Osteoblast (primary cell): Measurements from ENCODE around the gene TRABD2A. TPM values are rescaled to one million over a fixed set of nuclear protein-coding genes. Genes with fewer than 3 reads are reported as not detected.

Experiments used
- DNase-seq: peaks from one replicate; pipeline ENCODE4 v3.0.0; 2011; ENCODE audit warnings: low spot score, mixed read lengths; ENCODE audit not compliant: insufficient read length; ENCODE audit errors: missing footprints
- H2AFZ ChIP-seq: 2 replicates; pipeline ENCODE4 v1.6.0; 2011; ENCODE audit warnings: mild to moderate bottlenecking, low read length
- H3K27ac ChIP-seq: 2 replicates; pipeline ENCODE4 v1.5.1; 2011; ENCODE audit warnings: mild to moderate bottlenecking, low read depth, low read length, moderate library complexity
- H3K27me3 ChIP-seq: 2 replicates; pipeline ENCODE4 v1.6.0; 2012; ENCODE audit warnings: mild to moderate bottlenecking, control low read depth, inconsistent platforms, low read length, moderate library complexity; ENCODE audit not compliant: insufficient read depth
- H3K36me3 ChIP-seq: 2 replicates; pipeline ENCODE4 v1.5.1; 2011; ENCODE audit warnings: mild to moderate bottlenecking, low read length, control low read depth, moderate library complexity; ENCODE audit not compliant: insufficient read depth
- H3K4me1 ChIP-seq: 2 replicates; pipeline ENCODE4 v1.5.1; 2011; ENCODE audit warnings: mild to moderate bottlenecking, low read length, control low read depth, moderate library complexity; ENCODE audit not compliant: insufficient read depth
- H3K4me2 ChIP-seq: 2 replicates; pipeline ENCODE4 v1.6.0; 2011; ENCODE audit warnings: mild to moderate bottlenecking, low read length; ENCODE audit not compliant: insufficient read depth
- H3K4me3 ChIP-seq: fragments of 200-600 bp; sonication (generic); 3 replicates; pipeline ENCODE4 v1.5.1; 2012; ENCODE audit warnings: mild to moderate bottlenecking, low read length, inconsistent platforms; ENCODE audit not compliant: insufficient read depth
- H3K79me2 ChIP-seq: 2 replicates; pipeline ENCODE4 v1.6.0; 2012; ENCODE audit warnings: mild to moderate bottlenecking, low read length, control low read depth, inconsistent platforms; ENCODE audit not compliant: insufficient read depth
- H3K9me3 ChIP-seq: 2 replicates; pipeline ENCODE4 v1.5.1; 2011; ENCODE audit warnings: low read depth, low read length, control low read depth
- H4K20me1 ChIP-seq: 2 replicates; pipeline ENCODE4 v1.6.0; 2012; ENCODE audit warnings: mild to moderate bottlenecking, low read length, control low read depth; ENCODE audit not compliant: insufficient read depth
- total RNA-seq: library from RNA; depleted of rRNA; stranded (reverse); fragments of >200 nt; gene quantifications from 2 replicates; pipeline ENCODE4 v1.2.3, GENCODE V29; 2012
- TF ChIP-seq, protein P1 (sequence below): IDR thresholded peaks from 2 replicates; pipeline ENCODE4 v1.5.1; 2011; ENCODE audit warnings: mild to moderate bottlenecking, low read depth, low read length, moderate library complexity; ENCODE audit errors: extremely low read depth

Gene TRABD2A
- total RNA-seq, 1 donor: 2.9 TPM

DNA sequence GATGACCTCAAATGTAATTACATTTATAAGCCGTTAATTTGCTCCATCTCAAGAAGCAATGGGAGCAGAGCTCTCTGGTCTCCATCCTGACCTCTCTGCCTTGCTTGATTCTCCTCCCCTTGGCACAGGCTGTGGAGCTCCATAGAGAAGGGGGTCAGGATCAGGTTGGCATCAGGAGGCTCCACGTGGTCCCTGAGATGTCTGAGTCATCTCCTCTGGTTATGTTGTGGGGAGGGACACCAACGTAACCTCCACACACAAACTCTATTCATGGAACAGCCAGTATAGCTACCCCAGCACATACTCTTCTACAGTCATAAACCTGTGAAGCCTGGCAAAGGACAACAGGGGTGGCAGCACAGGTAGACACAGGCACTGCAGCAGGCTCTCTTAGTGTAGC is 29.0 kb downstream of the TRABD2A start:
- DNase-seq: no peak
- no peak overlapping the region for H3K4me2 ChIP-seq
- H3K79me2 ChIP-seq: no peaks in the 10 kb centered on the region
- no peak overlapping the region for H2AFZ ChIP-seq
- H3K27ac ChIP-seq: no peak overlapping the region
- no peak overlapping the region for H3K4me3 ChIP-seq
- H3K4me1 ChIP-seq: no peaks in the 10 kb centered on the region
- no peaks in the 10 kb centered on the region for H3K9me3 ChIP-seq
- no peaks in the 10 kb centered on the region for H4K20me1 ChIP-seq
- no peaks in the 10 kb centered on the region for H3K36me3 ChIP-seq
- H3K27me3 ChIP-seq: no peaks in the 10 kb centered on the region
- TF ChIP-seq, protein P1, sequence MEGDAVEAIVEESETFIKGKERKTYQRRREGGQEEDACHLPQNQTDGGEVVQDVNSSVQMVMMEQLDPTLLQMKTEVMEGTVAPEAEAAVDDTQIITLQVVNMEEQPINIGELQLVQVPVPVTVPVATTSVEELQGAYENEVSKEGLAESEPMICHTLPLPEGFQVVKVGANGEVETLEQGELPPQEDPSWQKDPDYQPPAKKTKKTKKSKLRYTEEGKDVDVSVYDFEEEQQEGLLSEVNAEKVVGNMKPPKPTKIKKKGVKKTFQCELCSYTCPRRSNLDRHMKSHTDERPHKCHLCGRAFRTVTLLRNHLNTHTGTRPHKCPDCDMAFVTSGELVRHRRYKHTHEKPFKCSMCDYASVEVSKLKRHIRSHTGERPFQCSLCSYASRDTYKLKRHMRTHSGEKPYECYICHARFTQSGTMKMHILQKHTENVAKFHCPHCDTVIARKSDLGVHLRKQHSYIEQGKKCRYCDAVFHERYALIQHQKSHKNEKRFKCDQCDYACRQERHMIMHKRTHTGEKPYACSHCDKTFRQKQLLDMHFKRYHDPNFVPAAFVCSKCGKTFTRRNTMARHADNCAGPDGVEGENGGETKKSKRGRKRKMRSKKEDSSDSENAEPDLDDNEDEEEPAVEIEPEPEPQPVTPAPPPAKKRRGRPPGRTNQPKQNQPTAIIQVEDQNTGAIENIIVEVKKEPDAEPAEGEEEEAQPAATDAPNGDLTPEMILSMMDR: no peak

DNA sequence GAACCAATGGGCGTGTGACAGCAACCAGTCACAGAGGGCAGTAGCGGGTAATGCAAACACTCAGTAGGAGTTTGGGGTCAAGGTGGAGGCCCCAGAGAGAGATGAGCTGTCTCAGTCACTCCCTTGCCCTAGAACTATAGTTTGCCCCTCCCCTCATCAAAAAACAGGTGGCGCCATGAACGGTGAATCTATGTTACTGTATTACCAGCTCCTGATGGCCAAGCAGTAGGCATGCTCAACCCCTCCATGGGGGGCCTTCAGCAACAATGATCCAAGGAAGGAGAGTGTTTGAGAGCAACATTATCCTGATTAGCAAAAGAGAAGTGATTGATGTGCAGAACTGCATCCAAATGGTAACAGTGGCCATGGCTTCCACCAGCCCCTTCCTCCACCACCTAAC is 30.4 kb downstream of the TRABD2A start:
- H3K4me1 ChIP-seq: peaks cover 10% of the 10 kb centered on the region
- no peak overlapping the region for H2AFZ ChIP-seq
- no peak overlapping the region for H3K4me3 ChIP-seq
- no peak for DNase-seq
- no peaks in the 10 kb centered on the region for H3K79me2 ChIP-seq
- TF ChIP-seq, protein P1: no peak
- no peaks in the 10 kb centered on the region for H3K36me3 ChIP-seq
- no peaks in the 10 kb centered on the region for H3K9me3 ChIP-seq
- H3K27ac ChIP-seq: no peak overlapping the region
- no peaks in the 10 kb centered on the region for H3K27me3 ChIP-seq
- no peak overlapping the region for H3K4me2 ChIP-seq
- no peaks in the 10 kb centered on the region for H4K20me1 ChIP-seq

DNA sequence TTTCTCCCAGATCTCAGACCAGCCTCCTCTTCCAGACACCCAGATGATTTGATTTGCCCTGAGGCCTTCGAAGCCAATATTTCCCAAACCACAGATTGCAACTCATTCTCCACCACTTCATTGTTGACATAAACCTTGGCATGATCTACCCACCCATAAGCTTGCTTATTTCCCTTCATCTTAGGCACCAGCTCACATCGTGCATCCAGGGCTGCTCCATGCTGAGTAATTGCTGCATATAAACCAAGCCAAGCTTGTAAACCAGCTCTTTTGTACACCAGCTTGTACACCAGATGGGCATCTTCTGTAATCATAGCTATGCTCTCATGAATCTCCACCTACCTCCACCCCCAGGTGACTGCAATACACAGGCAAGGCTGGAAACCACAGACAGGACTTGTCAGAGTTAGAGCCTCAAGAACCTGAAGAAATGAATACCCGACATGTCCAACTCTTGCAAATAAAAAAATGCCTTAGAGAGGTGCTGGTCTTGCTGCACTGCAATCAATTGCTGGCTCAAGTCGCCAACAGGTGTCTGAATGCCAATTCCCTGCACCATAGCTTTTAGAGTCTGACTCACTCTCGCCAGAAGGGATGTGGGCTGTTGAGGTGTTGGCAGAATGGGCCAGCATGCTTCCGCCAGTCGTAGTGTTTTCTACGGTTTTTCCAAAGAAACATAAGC is 31.5 kb downstream of the TRABD2A start:
- H3K4me3 ChIP-seq: no peak overlapping the region
- H3K36me3 ChIP-seq: no peaks in the 10 kb centered on the region
- no peak overlapping the region for H3K4me2 ChIP-seq
- H3K4me1 ChIP-seq: peaks cover 10% of the 10 kb centered on the region
- H3K27me3 ChIP-seq: no peaks in the 10 kb centered on the region
- H4K20me1 ChIP-seq: no peaks in the 10 kb centered on the region
- no peak overlapping the region for H3K27ac ChIP-seq
- DNase-seq: no peak
- H3K9me3 ChIP-seq: no peaks in the 10 kb centered on the region
- no peak overlapping the region for H2AFZ ChIP-seq
- TF ChIP-seq, protein P1: no peak
- no peaks in the 10 kb centered on the region for H3K79me2 ChIP-seq

DNA sequence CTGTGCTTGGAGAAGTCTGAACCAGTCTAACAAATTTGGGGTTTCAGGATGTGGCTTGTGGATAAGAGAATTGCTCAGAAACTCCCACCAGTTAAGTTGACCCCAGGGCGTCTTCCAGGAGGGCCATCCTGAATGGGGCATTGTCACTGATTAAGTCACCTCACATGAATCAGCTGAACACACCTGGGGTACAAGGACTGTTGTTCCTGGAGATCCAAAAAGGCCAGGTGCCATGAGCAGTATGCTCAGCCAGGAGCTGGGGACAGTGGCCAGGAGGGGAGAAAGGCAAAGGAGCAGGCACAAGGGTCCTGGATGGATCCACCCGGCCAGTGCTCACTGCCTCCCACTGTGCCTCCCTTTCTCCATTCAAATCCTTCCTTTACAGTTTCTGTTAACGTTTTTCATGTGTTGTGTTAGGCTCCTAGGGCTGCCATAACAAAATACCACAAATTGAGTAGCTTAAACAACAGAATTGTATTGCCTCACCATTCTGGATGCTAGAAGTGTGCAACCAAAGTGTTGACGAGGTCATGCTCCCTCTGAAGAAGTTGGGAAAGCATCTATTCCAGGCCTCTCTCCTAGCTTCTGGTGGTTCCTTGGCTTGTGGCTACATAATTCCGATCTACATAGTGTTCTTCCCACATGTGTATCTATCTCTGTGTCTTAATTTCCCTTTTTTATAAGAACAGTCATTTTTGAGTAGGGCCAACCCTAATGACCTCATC is 33.4 kb downstream of the TRABD2A start:
- no peak for DNase-seq

More for the DNA sequence above, 33.4 kb downstream of the TRABD2A start:
- Histone ChIP-seq H3K27me3 (no peaks in the 10 kb centered on the region), H3K4me2 (no peak overlapping the region), H2AFZ (no peak overlapping the region), H3K9me3 (no peaks in the 10 kb centered on the region), H3K27ac (no peak overlapping the region), H3K4me1 (peaks cover 10% of the 10 kb centered on the region), H3K4me3 (no peak overlapping the region), H3K36me3 (no peaks in the 10 kb centered on the region), H4K20me1 (no peaks in the 10 kb centered on the region), H3K79me2 (no peaks in the 10 kb centered on the region)
- TF ChIP-seq, protein P1: no peak
